SK-N-SH (cell line): ENCODE results near the gene KRT81. TPM values are rescaled to one million over a fixed set of nuclear protein-coding genes. Genes with fewer than 3 reads are reported as not detected.

Experiments used
- CTCF ChIA-PET: fragments of 300-600, 350-600 bp; formaldehyde crosslinking; extraction: SDS; loops from one replicate; lab custom pipeline; 2021; lab: Yijun Ruan, JAX
- POLR2A ChIA-PET: fragments of 350-600 bp; sonication (Branson Sonifier 250); formaldehyde crosslinking; extraction: SDS; loops from one replicate; lab custom pipeline; 2020; ENCODE audit warnings: antibody characterized with exemption, inconsistent platforms; lab: Yijun Ruan, JAX
- DNase-seq: peaks from one replicate; pipeline ENCODE4 v3.0.0; 2012
- H2AFZ ChIP-seq: fragments of 200-600 bp; sonication (generic); 2 replicates; pipeline ENCODE4 v1.8.1; 2016; ENCODE audit warnings: antibody characterized with exemption, mild to moderate bottlenecking, low read depth
- H3F3A ChIP-seq: fragments of 200-600 bp; sonication (generic); replicated peaks from 2 replicates; pipeline ENCODE3; 2016; ENCODE audit warnings: antibody characterized with exemption, mild to moderate bottlenecking; ENCODE audit not compliant: insufficient read depth
- H3K27ac ChIP-seq, 2 experiments: fragments of 200-500 bp in 1 of 2; fragments of 200-600 bp in 1 of 2; sonication (Bioruptor generic) in 1 of 2; sonication (generic), shearing (Covaris generic) in 1 of 2; 2 replicates each; pipeline versions ENCODE4 v1.5.1 to v1.6.1; 2014 to 2016; ENCODE audit warnings: low read depth in 2 of 2, inconsistent platforms in 1 of 2, low read length in 1 of 2, mild to moderate bottlenecking in 1 of 2, mixed read lengths in 1 of 2
- H3K27me3 ChIP-seq: fragments of 200-600 bp; sonication (generic), shearing (Covaris generic); 2 replicates; pipeline ENCODE4 v1.6.1; 2016; ENCODE audit warnings: mixed run types; ENCODE audit not compliant: insufficient read depth
- H3K36me3 ChIP-seq, 2 experiments: fragments of 200-500 bp in 1 of 2; fragments of 200-600 bp in 1 of 2; sonication (Bioruptor generic) in 1 of 2; sonication (generic) in 1 of 2; replicated peaks in 1 of 2; 2 replicates each; pipeline versions ENCODE3 to v1.5.1; 2014 to 2016; ENCODE audit warnings: low read length in 1 of 2, mild to moderate bottlenecking in 1 of 2; ENCODE audit not compliant: insufficient read depth in 2 of 2, control insufficient read depth in 1 of 2
- H3K4me1 ChIP-seq, 2 experiments: fragments of 200-500 bp in 1 of 2; fragments of 200-600 bp in 1 of 2; sonication (Bioruptor generic) in 1 of 2; sonication (generic), shearing (Covaris generic) in 1 of 2; 2 replicates each; pipeline versions ENCODE4 v1.5.1 to v1.6.1; 2014 to 2016; ENCODE audit warnings: low read depth in 1 of 2, low read length in 1 of 2, mixed run types in 1 of 2; ENCODE audit not compliant: insufficient read depth in 2 of 2, control insufficient read depth in 1 of 2
- H3K4me2 ChIP-seq: fragments of 200-600 bp; sonication (generic), shearing (Covaris generic); 2 replicates; pipeline ENCODE4 v1.6.1; 2017; ENCODE audit warnings: mixed run types
- H3K4me3 ChIP-seq, 2 experiments: fragments of 200-500 bp in 1 of 2; fragments of 200-600 bp in 1 of 2; sonication (Bioruptor generic) in 1 of 2; sonication (generic), shearing (Covaris generic) in 1 of 2; 2 replicates each; pipeline versions ENCODE4 v1.5.1 to v1.8.1; 2014 to 2016; ENCODE audit warnings: low read depth in 2 of 2, inconsistent platforms in 1 of 2, low read length in 1 of 2, mild to moderate bottlenecking in 1 of 2, mixed read lengths in 1 of 2, moderate library complexity in 1 of 2
- H3K79me2 ChIP-seq: fragments of 200-600 bp; sonication (generic); 2 replicates; pipeline ENCODE4 v1.8.1; 2017; ENCODE audit warnings: mild to moderate bottlenecking; ENCODE audit not compliant: insufficient read depth
- H3K9ac ChIP-seq: fragments of 200-600 bp; sonication (generic); 2 replicates; pipeline ENCODE4 v1.6.1; 2017; ENCODE audit warnings: mixed run types
- H3K9me2 ChIP-seq: fragments of 200-600 bp; sonication (generic); 2 replicates; pipeline ENCODE4 v1.6.1; 2017; ENCODE audit warnings: mixed run types
- H3K9me3 ChIP-seq: fragments of 200-600 bp; sonication (generic); 2 replicates; pipeline ENCODE4 v1.6.1; 2017; ENCODE audit warnings: mixed run types, mild to moderate bottlenecking, moderate library complexity
- H4K20me1 ChIP-seq: fragments of 200-600 bp; sonication (generic); 2 replicates; pipeline ENCODE4 v1.6.1; 2017; ENCODE audit warnings: mild to moderate bottlenecking, mixed run types; ENCODE audit not compliant: insufficient read depth
- CHD2 ChIP-seq: fragments of 150-350 bp; IDR thresholded peaks from 2 replicates; pipeline ENCODE4 v1.6.1; 2018; ENCODE audit warnings: low read length; ENCODE audit not compliant: partially characterized antibody
- CTCF ChIP-seq: fragments of 200-600 bp; sonication (generic); IDR thresholded peaks from 2 replicates; pipeline ENCODE4 v1.6.1; 2017; ENCODE audit warnings: antibody characterized with exemption, mild to moderate bottlenecking, moderate library complexity
- EP300 ChIP-seq, 2 experiments: IDR thresholded peaks; 2 replicates each; pipeline versions ENCODE4 v1.4.0 to v1.6.1; 2012; ENCODE audit warnings: borderline replicate concordance in 1 of 2, low read depth in 1 of 2, low read length in 1 of 2
- EZH2phosphoT487 ChIP-seq: fragments of 200-600 bp; sonication (generic); IDR thresholded peaks from 2 replicates; pipeline ENCODE4 v1.6.1; 2017; ENCODE audit warnings: low read depth, mixed run types, mild to moderate bottlenecking, antibody characterized with exemption, moderate library complexity, borderline replicate concordance
- FOXM1 ChIP-seq: IDR thresholded peaks from 2 replicates; pipeline ENCODE4 v1.4.0; 2012; ENCODE audit warnings: low read depth, mild to moderate bottlenecking
- GABPA ChIP-seq: IDR thresholded peaks from 2 replicates; pipeline ENCODE4 v1.4.0; 2012; ENCODE audit warnings: low read depth, mild to moderate bottlenecking
- GATA2 ChIP-seq: sonication (generic); formaldehyde crosslinking; IDR thresholded peaks from 2 replicates; pipeline ENCODE4 v1.5.0; 2020; ENCODE audit warnings: mild to moderate bottlenecking, missing genetic modification reagents
- IRF3 ChIP-seq: fragments of 150-350 bp; IDR thresholded peaks from 2 replicates; pipeline ENCODE4 v1.6.1; 2016; ENCODE audit warnings: mild to moderate bottlenecking, low read depth, low read length
- POLR2AphosphoS5 ChIP-seq: IDR thresholded peaks from 2 replicates; pipeline ENCODE4 v1.6.1; 2012; ENCODE audit warnings: low read depth, low read length
- RAD21 ChIP-seq: IDR thresholded peaks from 2 replicates; pipeline ENCODE4 v1.6.1; 2012; ENCODE audit warnings: mild to moderate bottlenecking, low read length
- RCOR1 ChIP-seq: fragments of 150-350 bp; IDR thresholded peaks from 2 replicates; pipeline ENCODE4 v1.6.1; 2017; ENCODE audit warnings: antibody characterized with exemption, low read length
- RFX5 ChIP-seq: IDR thresholded peaks from 2 replicates; pipeline ENCODE4 v1.6.1; 2012; ENCODE audit warnings: mild to moderate bottlenecking, improper control_type of control experiment, low read length
- SMC3 ChIP-seq: IDR thresholded peaks from 2 replicates; pipeline ENCODE4 v1.6.1; 2012; ENCODE audit warnings: low read depth, low read length, improper control_type of control experiment
- TCF12 ChIP-seq: IDR thresholded peaks from 2 replicates; pipeline ENCODE4 v1.4.0; 2012
- USF2 ChIP-seq: fragments of 150-350 bp; IDR thresholded peaks from 2 replicates; pipeline ENCODE4 v1.6.1; 2017; ENCODE audit warnings: antibody characterized with exemption, low read length, low read depth, borderline replicate concordance
- YY1 ChIP-seq: IDR thresholded peaks from 2 replicates; pipeline ENCODE4 v1.4.0; 2012; ENCODE audit warnings: low read depth, mild to moderate bottlenecking
- ZBTB33 ChIP-seq: IDR thresholded peaks from 2 replicates; pipeline ENCODE4 v1.4.0; 2012; ENCODE audit warnings: low read depth, borderline replicate concordance
- WGBS: methylation state at CpG from one replicate; pipeline ENCODE4 v1.1.6; 2017; ENCODE audit warnings: low lambda C conversion rate; 5-methylcytosine and 5-hydroxymethylcytosine counted together
- polyA plus RNA-seq, 3 experiments: library from polyadenylated mRNA; depleted of rRNA; stranded (reverse); fragments of >200 nt; gene quantifications; 2 replicates each; pipeline ENCODE4 v1.2.3, GENCODE V29; 2012

KRT81 gene
- polyA plus RNA-seq, 1 of the 3 experiments (the other 2 are of a cell fraction), result 1.9 TPM

GRCh38 chr12:52268212-52268611 is 23.1 kb downstream of the KRT81 start:
- no peaks in the 10 kb centered on the region for H3K36me3 ChIP-seq
- no peaks in the 10 kb centered on the region for H3K9me2 ChIP-seq
- H3K9ac ChIP-seq, result peak overlapping the region; percentile 29; the same call in 1 of the 2 replicates
- H3K27ac ChIP-seq, result peak overlapping the region in 1 of 2 experiments; percentile 38; a peak in 2 of 4 replicates
- H3K4me2 ChIP-seq, result no peak overlapping the region
- H3K4me3 ChIP-seq, result no peak overlapping the region
- H2AFZ ChIP-seq, result no peak overlapping the region
- no peaks in the 10 kb centered on the region for H3K79me2 ChIP-seq
- H3K9me3 ChIP-seq, result no peaks in the 10 kb centered on the region
- no peaks in the 10 kb centered on the region for H3F3A ChIP-seq
- POLR2A ChIA-PET, result no interaction called here
- no peaks in the 10 kb centered on the region for H3K27me3 ChIP-seq
- DNase-seq, result no peak
- H4K20me1 ChIP-seq, result no peaks in the 10 kb centered on the region
- 67% methylated on average over 2 of the region's 2 CpGs for WGBS
- TF ChIP-seq CTCF (no peak), ZBTB33 (no peak), POLR2AphosphoS5 (no peak), RFX5 (no peak), EZH2phosphoT487 (no peak), USF2 (no peak), YY1 (no peak), FOXM1 (no peak), RCOR1 (no peak)
- CTCF ChIA-PET, result interaction anchor here (8.9 kb wide), 1 partner anchor 10 kb away, joined by 80 read pairs; the partner anchor contains the start of gene KRT86
- no peaks in the 10 kb centered on the region; a peak in 1 of 4 replicates for H3K4me1 ChIP-seq

GRCh38 chr12:52267699-52268098 is 23.6 kb downstream of the KRT81 start:
- Histone ChIP-seq H4K20me1 (no peaks in the 10 kb centered on the region), H3K9me2 (no peaks in the 10 kb centered on the region), H3K79me2 (no peaks in the 10 kb centered on the region), H3K36me3 (no peaks in the 10 kb centered on the region), H3K4me1 (no peaks in the 10 kb centered on the region; a peak in 1 of 4 replicates), H2AFZ (no peak overlapping the region), H3K27me3 (no peaks in the 10 kb centered on the region), H3F3A (no peaks in the 10 kb centered on the region), H3K4me3 (no peak overlapping the region), H3K4me2 (0 out of 2 replicates have a peak overlapping the region, but pooled peaks have one; percentile 18), H3K9ac (peak overlapping the region; percentile 29; the same call in 1 of the 2 replicates), H3K9me3 (no peaks in the 10 kb centered on the region), H3K27ac (peak overlapping the region in 1 of 2 experiments; percentile 38; a peak in 2 of 4 replicates)
- no peak for TF ChIP-seq IRF3
- TF ChIP-seq GATA2 (CRISPR knock-in tag), result no peak
- TF ChIP-seq SMC3, result no peak
- TF ChIP-seq GABPA, result no peak
- no peak for TF ChIP-seq ZBTB33
- no peak for TF ChIP-seq USF2
- TF ChIP-seq CHD2, result no peak
- TF ChIP-seq EZH2phosphoT487, result no peak
- no peak for TF ChIP-seq TCF12
- no peak for TF ChIP-seq EP300 (IDR thresholded peaks at IDR 0.05; ENCODE audit: borderline replicate concordance in 1 of 2, low read depth in 1 of 2, low read length in 1 of 2)
- no peak for TF ChIP-seq RAD21
- no peak for TF ChIP-seq RFX5
- no peak for DNase-seq
- CTCF ChIA-PET, result interaction anchor here (8.9 kb wide), 1 partner anchor 10 kb away, joined by 80 read pairs; the partner anchor contains the start of gene KRT86
- POLR2A ChIA-PET, result no interaction called here
- 69% methylated on average over 3 of the region's 3 CpGs for WGBS
